ENCODE measurements around the gene CLDND1. TPM values are rescaled to one million over a fixed set of nuclear protein-coding genes. Genes with fewer than 3 reads are reported as not detected.

CLDND1 gene
- total and polyA plus RNA-seq, 3 donors from 2014 or later: 150 to 207 (median 162) TPM

GRCh38 chr3:98555025-98555379 lies 32.3 kb upstream of the CLDND1 start:
- no peak for DNase-seq
- no peaks in the 10 kb centered on the region for H3K27me3 ChIP-seq
- no peak overlapping the region for H3K4me3 ChIP-seq
- H3K4me1 ChIP-seq: no peaks in the 10 kb centered on the region
- H3K9me3 ChIP-seq: no peaks in the 10 kb centered on the region
- 49 to 57% methylated on average over 4 of the region's 4 CpGs for WGBS, 2 donors
- H3K36me3 ChIP-seq (ENCODE audit: low read depth, missing control alignments): no peaks in the 10 kb centered on the region
- intact Hi-C loops (cut with DNase I; ENCODE audit: low total_unique reads): no loop called here
- H3K27ac ChIP-seq: no peak overlapping the region
- no peak for TF ChIP-seq POLR2A (IDR thresholded peaks at IDR 0.05)
- TF ChIP-seq, protein P1, sequence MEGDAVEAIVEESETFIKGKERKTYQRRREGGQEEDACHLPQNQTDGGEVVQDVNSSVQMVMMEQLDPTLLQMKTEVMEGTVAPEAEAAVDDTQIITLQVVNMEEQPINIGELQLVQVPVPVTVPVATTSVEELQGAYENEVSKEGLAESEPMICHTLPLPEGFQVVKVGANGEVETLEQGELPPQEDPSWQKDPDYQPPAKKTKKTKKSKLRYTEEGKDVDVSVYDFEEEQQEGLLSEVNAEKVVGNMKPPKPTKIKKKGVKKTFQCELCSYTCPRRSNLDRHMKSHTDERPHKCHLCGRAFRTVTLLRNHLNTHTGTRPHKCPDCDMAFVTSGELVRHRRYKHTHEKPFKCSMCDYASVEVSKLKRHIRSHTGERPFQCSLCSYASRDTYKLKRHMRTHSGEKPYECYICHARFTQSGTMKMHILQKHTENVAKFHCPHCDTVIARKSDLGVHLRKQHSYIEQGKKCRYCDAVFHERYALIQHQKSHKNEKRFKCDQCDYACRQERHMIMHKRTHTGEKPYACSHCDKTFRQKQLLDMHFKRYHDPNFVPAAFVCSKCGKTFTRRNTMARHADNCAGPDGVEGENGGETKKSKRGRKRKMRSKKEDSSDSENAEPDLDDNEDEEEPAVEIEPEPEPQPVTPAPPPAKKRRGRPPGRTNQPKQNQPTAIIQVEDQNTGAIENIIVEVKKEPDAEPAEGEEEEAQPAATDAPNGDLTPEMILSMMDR (IDR thresholded peaks at IDR 0.05): no peak

DNA sequence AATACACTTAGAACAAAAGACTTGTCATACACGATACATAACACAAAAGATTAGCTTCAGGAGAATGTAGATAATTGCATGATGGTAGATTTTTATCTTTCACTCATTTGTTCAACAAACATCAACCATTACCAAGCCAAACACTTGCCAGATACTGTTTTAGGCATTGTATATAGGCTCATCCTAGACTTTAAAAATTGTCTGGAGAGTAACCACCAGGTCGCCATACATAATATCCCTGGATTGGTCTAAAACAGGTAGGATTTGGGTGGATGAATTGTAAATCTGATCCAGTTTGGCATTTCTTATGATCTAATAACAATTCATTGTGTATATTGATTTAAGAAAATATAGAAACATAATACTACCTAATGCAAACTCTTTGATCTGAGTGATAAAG lies 31.9 kb upstream of the CLDND1 start:
- no peaks in the 10 kb centered on the region for H3K9me3 ChIP-seq

DNA sequence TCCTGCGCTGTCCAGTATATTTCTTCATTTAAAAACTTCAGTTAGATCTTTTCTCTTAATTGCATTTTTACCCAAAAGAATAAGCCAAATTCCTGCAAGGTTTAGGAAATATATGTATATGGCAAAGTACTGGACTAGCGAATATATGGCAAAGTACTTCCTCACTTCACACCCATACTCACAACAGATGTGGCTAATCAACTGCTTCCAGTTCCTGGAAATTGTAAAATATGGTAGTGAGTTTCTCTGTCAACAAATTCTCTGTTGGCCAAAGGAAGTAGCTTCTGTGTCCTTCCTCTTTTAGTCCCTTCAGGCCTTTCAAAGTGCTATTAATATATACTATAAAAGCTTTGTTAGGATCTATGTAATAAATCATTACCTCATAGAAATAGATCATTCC lies 31.1 kb upstream of the CLDND1 start:
- Histone ChIP-seq H3K36me3 (ENCODE audit: low read depth, missing control alignments) (no peaks in the 10 kb centered on the region), H3K27ac (no peak overlapping the region), H3K9me3 (no peaks in the 10 kb centered on the region), H3K27me3 (no peaks in the 10 kb centered on the region), H3K4me1 (no peaks in the 10 kb centered on the region), H3K4me3 (no peak overlapping the region)
- intact Hi-C loops (cut with DNase I; ENCODE audit: low total_unique reads): no loop called here
- 74 to 87% methylated on average over 2 of the region's 2 CpGs for WGBS, 2 donors
- TF ChIP-seq POLR2A (IDR thresholded peaks at IDR 0.05): no peak
- TF ChIP-seq, protein P1 (IDR thresholded peaks at IDR 0.05): no peak
- DNase-seq: no peak

More for the DNA sequence above, 31.9 kb upstream of the CLDND1 start:
- no peak for TF ChIP-seq POLR2A (IDR thresholded peaks at IDR 0.05)
- TF ChIP-seq, protein P1 (IDR thresholded peaks at IDR 0.05): no peak
- Histone ChIP-seq H3K36me3 (ENCODE audit: low read depth, missing control alignments) (no peaks in the 10 kb centered on the region), H3K27me3 (no peaks in the 10 kb centered on the region), H3K4me3 (no peak overlapping the region), H3K4me1 (no peaks in the 10 kb centered on the region), H3K27ac (no peak overlapping the region)
- no peak for DNase-seq
- intact Hi-C loops (cut with DNase I; ENCODE audit: low total_unique reads): no loop called here
- WGBS, 2 donors: 88% methylated on average over 2 of the region's 2 CpGs

- Histone ChIP-seq H3K9me3 (no peaks in the 10 kb centered on the region), H3K4me1 (no peaks in the 10 kb centered on the region), H3K4me3 (no peak overlapping the region), H3K27ac (no peak overlapping the region), H3K27me3 (no peaks in the 10 kb centered on the region), H3K36me3 (ENCODE audit: low read depth, missing control alignments) (no peaks in the 10 kb centered on the region)
- WGBS, 2 donors: 72 to 73% methylated on average over 6 of the region's 6 CpGs
- DNase-seq: no peak
- no peak for TF ChIP-seq POLR2A (IDR thresholded peaks at IDR 0.05)
- TF ChIP-seq, protein P1 (IDR thresholded peaks at IDR 0.05): no peak
- intact Hi-C loops (cut with DNase I; ENCODE audit: low total_unique reads): no loop called here
Observed at GRCh38 chr3:98553021-98553563, 30.4 kb upstream of the CLDND1 start.

Data from testis (tissue), 3 donors.